Calu3 (cell line): Measurements from ENCODE around the gene DGAT2. TPM values are rescaled to one million over a fixed set of nuclear protein-coding genes. Genes with fewer than 3 reads are reported as not detected.

ENCODE experiments used
- BruUV-seq: library from RNA; stranded (reverse); fragments of 400-500 nt; replicated peaks from 2 replicates; lab custom pipeline; 2021; lab: Mats Ljungman, UMichigan
- CTCF ChIA-PET: fragments of 300-600 bp; sonication (Branson Sonifier 250); formaldehyde crosslinking; loops from one replicate; lab custom pipeline; 2022; ENCODE audit warnings: antibody characterized with exemption; lab: Charles Lee
- DNase-seq: peaks from one replicate; pipeline ENCODE4 v3.0.0; 2022
- H3K27ac Mint-ChIP-seq: one replicate; pipeline ENCODE4 v1.8.0; 2022; ENCODE audit warnings: mixed read lengths; ENCODE audit not compliant: unreplicated experiment
- H3K27me3 Mint-ChIP-seq: one replicate; pipeline ENCODE4 v1.8.0; 2022; ENCODE audit warnings: mixed read lengths; ENCODE audit not compliant: unreplicated experiment
- H3K36me3 Mint-ChIP-seq: one replicate; pipeline ENCODE4 v1.8.0; 2022; ENCODE audit warnings: mild to moderate bottlenecking, moderate library complexity, mixed read lengths; ENCODE audit not compliant: insufficient read depth, unreplicated experiment
- H3K4me1 Mint-ChIP-seq: one replicate; pipeline ENCODE4 v1.8.0; 2022; ENCODE audit warnings: mild to moderate bottlenecking, low read depth, mixed read lengths; ENCODE audit not compliant: unreplicated experiment
- H3K4me3 Mint-ChIP-seq: one replicate; pipeline ENCODE4 v1.8.0; 2022; ENCODE audit warnings: mild to moderate bottlenecking, low read depth, moderate library complexity, mixed read lengths; ENCODE audit not compliant: unreplicated experiment
- H3K9me3 Mint-ChIP-seq: one replicate; pipeline ENCODE4 v1.8.0; 2022; ENCODE audit warnings: low read depth, mixed read lengths; ENCODE audit not compliant: unreplicated experiment
- intact Hi-C: fragments of 100-400 bp; cut with micrococcal nuclease; formaldehyde crosslinking; loops from one replicate; pipeline ENCODE4 v1.10.0; 2022; ENCODE audit not compliant: unreplicated experiment
- total RNA-seq: library from RNA; stranded (reverse); gene quantifications from 2 replicates; pipeline ENCODE4 v1.2.3, GENCODE V29; 2022
- TF ChIP-seq, protein P1 (sequence below): fragments of 200-600 bp; IDR thresholded peaks from one replicate; pipeline ENCODE4 v1.8.0; 2022; ENCODE audit warnings: antibody characterized with exemption; ENCODE audit not compliant: unreplicated experiment

Gene DGAT2
- total RNA-seq, 1 experiment from 2014 or later = 3.9 TPM

GRCh38 chr11:75840522-75840921 lies 71.9 kb downstream of the DGAT2 start:
- Mint-ChIP-seq H3K27ac (no peak overlapping the region), H3K4me1 (peaks cover 10% of the 10 kb centered on the region), H3K36me3 (no peaks in the 10 kb centered on the region), H3K4me3 (no peak overlapping the region), H3K27me3 (no peaks in the 10 kb centered on the region), H3K9me3 (no peaks in the 10 kb centered on the region)
- TF ChIP-seq, protein P1, sequence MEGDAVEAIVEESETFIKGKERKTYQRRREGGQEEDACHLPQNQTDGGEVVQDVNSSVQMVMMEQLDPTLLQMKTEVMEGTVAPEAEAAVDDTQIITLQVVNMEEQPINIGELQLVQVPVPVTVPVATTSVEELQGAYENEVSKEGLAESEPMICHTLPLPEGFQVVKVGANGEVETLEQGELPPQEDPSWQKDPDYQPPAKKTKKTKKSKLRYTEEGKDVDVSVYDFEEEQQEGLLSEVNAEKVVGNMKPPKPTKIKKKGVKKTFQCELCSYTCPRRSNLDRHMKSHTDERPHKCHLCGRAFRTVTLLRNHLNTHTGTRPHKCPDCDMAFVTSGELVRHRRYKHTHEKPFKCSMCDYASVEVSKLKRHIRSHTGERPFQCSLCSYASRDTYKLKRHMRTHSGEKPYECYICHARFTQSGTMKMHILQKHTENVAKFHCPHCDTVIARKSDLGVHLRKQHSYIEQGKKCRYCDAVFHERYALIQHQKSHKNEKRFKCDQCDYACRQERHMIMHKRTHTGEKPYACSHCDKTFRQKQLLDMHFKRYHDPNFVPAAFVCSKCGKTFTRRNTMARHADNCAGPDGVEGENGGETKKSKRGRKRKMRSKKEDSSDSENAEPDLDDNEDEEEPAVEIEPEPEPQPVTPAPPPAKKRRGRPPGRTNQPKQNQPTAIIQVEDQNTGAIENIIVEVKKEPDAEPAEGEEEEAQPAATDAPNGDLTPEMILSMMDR = no peak
- CTCF ChIA-PET = no interaction called here
- BruUV-seq = no TSS peak
- DNase-seq = no peak
- intact Hi-C loops = no loop called here

DNA sequence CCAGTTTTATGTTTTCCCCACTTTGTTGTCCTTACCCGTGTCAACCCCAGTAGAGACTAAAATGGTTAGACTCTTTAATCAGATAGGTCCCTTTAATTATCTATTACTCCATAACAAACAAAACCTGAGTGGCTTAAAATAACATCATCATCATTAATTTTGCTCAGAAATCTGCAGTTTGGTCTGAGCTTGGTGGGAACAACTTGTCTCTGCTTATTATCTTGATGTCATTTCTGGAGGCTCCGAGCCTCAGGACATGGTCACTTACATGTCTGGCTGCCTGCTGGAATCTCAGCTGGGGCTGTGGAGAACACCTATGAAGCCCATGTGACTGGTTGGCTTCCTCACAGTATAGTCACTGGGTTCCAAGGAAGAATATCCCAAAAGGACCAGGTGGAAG lies 73.2 kb downstream of the DGAT2 start:
- H3K4me3 Mint-ChIP-seq = no peak overlapping the region
- intact Hi-C loops = no loop called here

DNA sequence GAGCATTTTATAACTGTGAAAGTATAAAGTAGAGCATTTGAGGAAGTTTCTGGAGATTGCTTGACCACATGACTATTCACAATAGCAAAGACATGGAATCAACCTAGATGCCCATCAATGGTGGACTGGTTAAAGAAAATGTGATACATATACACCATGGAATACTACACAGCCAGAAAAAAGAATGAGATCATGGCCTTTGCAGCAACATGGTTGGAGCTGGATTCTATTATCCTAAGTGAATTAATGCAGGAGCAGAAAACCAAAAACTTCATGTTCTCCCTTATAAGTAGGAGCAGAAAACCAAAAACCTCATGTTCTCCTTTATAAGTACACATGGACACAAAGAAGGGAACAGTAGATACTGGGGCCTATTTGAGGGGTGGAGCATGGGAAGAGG lies 76.7 kb downstream of the DGAT2 start:
- no peaks in the 10 kb centered on the region for H3K36me3 Mint-ChIP-seq
- no TSS peak for BruUV-seq
- H3K4me1 Mint-ChIP-seq = peaks cover 3% of the 10 kb centered on the region
- H3K27ac Mint-ChIP-seq = no peak overlapping the region
- TF ChIP-seq, protein P1 = no peak
- CTCF ChIA-PET = no interaction called here
- no peaks in the 10 kb centered on the region for H3K27me3 Mint-ChIP-seq
- DNase-seq = no peak
- no peak overlapping the region for H3K4me3 Mint-ChIP-seq
- H3K9me3 Mint-ChIP-seq = no peaks in the 10 kb centered on the region
- intact Hi-C loops = no loop called here

More for the DNA sequence above, 73.2 kb downstream of the DGAT2 start:
- Mint-ChIP-seq H3K27me3 (no peaks in the 10 kb centered on the region), H3K4me1 (peaks cover 10% of the 10 kb centered on the region), H3K36me3 (no peaks in the 10 kb centered on the region), H3K27ac (no peak overlapping the region), H3K9me3 (no peaks in the 10 kb centered on the region)
- CTCF ChIA-PET = no interaction called here
- DNase-seq = no peak
- BruUV-seq = no TSS peak
- TF ChIP-seq, protein P1 = no peak

GRCh38 chr11:75849894-75850293 lies 81.3 kb downstream of the DGAT2 start:
- TF ChIP-seq, protein P1 = no peak
- CTCF ChIA-PET = no interaction called here
- Mint-ChIP-seq H3K4me1 (no peaks in the 10 kb centered on the region), H3K27me3 (no peaks in the 10 kb centered on the region), H3K27ac (no peak overlapping the region), H3K36me3 (no peaks in the 10 kb centered on the region), H3K4me3 (no peak overlapping the region), H3K9me3 (no peaks in the 10 kb centered on the region)
- no TSS peak for BruUV-seq
- intact Hi-C loops = no loop called here
- no peak for DNase-seq

DNA sequence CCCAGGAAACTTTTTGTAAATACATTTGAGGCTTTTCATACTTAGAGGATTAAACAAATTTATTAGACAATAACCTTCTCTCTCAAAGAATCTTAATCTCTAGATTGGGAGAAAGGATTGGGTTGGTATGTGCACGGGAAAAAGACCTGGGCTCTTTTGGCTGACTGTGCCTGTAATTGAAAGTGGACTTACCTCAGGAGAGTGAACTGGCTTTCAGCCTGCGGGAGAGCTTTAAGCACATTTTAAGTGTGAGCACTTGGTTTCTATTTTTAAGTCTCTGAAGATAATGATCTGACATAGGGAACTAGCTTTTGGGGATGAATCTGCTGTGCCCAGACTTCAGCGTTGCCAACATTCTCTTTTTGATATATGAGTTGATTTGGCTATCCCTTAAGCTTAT lies 82.2 kb downstream of the DGAT2 start:
- Mint-ChIP-seq H3K4me3 (no peak overlapping the region), H3K27me3 (no peaks in the 10 kb centered on the region), H3K36me3 (no peaks in the 10 kb centered on the region), H3K9me3 (no peaks in the 10 kb centered on the region), H3K27ac (no peak overlapping the region), H3K4me1 (no peaks in the 10 kb centered on the region)
- CTCF ChIA-PET = no interaction called here
- no TSS peak for BruUV-seq
- TF ChIP-seq, protein P1 = no peak
- intact Hi-C loops = no loop called here
- DNase-seq = no peak
